GM21515 (cell line): Measurements from ENCODE around the gene SKOR1.

ENCODE experiments used
- ATAC-seq: cut with Tn5 transposase; IDR thresholded peaks from one replicate; pipeline ENCODE4 v1.9.1; 2021; ENCODE audit not compliant: unreplicated experiment

The SKOR1 gene, protein sequence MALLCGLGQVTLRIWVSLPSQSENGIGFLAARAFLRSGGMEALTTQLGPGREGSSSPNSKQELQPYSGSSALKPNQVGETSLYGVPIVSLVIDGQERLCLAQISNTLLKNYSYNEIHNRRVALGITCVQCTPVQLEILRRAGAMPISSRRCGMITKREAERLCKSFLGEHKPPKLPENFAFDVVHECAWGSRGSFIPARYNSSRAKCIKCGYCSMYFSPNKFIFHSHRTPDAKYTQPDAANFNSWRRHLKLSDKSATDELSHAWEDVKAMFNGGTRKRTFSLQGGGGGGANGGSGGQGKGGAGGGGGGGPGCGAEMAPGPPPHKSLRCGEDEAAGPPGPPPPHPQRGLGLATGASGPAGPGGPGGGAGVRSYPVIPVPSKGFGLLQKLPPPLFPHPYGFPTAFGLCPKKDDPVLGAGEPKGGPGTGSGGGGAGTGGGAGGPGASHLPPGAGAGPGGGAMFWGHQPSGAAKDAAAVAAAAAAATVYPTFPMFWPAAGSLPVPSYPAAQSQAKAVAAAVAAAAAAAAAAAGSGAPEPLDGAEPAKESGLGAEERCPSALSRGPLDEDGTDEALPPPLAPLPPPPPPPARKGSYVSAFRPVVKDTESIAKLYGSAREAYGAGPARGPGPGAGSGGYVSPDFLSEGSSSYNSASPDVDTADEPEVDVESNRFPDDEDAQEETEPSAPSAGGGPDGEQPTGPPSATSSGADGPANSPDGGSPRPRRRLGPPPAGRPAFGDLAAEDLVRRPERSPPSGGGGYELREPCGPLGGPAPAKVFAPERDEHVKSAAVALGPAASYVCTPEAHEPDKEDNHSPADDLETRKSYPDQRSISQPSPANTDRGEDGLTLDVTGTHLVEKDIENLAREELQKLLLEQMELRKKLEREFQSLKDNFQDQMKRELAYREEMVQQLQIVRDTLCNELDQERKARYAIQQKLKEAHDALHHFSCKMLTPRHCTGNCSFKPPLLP

DNA sequence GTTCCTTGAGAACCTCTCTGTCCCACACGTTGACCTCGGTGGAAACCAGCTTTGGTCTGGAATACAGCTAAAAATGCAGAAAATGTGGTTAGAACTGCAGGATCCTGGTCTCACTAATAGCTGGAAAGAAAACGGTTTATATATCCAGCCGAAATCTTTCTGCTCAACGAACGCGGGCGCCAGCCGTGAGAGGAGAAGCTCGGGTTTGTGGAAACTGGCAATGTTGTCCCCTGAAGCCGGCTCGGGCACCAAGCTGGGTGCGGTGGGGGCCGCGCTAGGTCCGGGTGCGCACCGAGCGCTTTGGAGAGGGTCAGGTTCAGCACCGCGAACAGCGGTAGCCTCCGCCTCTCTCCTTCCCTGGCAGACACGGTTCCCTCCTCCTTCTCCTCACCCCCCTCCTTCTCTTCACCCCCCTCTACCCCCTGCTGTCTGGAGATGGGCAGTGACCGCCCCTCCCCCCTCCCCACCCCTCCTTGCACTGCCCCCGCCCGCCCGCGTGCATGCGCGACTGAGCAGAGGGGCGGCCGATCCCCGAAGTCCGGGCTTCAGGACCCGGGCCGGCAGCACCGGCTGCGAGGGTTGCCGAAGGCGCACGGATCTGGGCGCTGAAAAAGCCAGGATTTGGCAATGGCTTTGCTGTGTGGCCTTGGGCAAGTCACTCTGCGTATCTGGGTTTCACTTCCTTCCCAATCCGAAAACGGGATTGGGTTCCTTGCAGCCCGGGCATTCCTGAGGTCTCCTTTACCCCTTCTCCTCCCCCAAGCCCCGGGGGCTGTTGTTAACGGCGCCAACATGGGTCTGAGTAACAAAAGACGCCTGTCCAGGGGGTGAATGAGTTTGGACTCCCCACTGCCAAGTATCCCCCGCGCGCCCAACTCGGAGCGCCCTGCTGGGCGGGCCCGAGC lies at the start of gene SKOR1:
TSS of gene SKOR1 (plus strand) at position 534 of the 905 bp plus-strand sequence. CDS start at position 628, 94 bp downstream.
- ATAC-seq, result no peak

DNA sequence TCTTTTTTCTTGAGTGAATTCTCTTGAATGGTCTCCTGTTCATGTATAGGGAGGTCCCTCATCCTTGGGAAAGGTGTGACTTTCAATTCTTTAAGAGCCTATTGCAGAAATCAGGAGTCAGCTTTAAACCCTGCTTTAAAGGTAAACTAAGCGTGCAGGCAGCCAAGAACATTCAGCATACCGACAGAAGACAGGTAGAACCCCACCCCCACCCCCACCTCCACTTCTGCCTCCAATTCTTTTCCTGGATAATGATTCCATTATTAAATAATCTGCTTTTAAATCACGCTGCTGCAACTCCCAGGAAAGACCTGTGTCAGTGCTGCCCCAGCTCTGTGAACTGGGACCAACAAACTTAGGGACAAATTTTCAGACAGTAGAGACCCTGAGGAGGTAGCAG lies 49.3 kb upstream of the SKOR1 start:
- no peak for ATAC-seq

DNA sequence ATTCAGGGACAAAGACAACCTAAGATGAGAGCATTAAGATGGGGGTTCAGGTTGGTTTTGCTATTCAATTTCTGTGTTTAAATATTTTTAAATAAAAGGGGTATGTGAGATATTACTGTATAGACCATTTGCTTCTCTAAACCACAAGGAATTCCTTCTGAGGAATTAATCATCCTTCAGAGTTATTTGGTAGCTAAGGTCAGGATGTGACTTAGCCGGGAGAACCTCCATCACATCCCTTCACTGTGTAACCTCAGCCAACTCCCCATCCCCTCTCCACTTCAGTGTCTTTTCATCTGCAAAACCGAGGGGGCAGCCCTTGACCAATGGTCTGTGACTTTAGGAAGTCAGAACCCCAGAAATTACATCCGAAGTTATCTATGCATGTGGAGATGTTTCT lies 48.7 kb upstream of the SKOR1 start:
- no peak for ATAC-seq

DNA sequence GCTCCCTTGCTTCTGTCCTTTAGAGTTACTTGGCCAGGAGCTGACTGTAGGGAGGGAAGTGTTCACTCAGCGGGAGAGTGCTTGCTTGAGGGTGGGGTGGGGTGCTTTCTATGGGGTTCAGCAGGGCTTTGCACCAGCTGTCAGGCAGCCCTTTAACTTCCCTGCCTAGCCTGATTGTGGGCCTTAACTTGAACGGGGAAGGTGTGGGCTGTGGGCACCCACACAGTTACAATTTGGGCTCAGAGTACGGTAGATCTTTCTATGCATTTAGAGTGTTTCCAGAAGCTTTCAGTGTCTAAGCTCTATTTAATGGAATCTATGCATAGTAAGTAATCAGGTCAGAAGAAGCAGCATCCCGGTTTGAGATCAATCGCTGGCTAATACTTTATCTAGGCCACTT lies 48.2 kb upstream of the SKOR1 start:
- no peak for ATAC-seq

DNA sequence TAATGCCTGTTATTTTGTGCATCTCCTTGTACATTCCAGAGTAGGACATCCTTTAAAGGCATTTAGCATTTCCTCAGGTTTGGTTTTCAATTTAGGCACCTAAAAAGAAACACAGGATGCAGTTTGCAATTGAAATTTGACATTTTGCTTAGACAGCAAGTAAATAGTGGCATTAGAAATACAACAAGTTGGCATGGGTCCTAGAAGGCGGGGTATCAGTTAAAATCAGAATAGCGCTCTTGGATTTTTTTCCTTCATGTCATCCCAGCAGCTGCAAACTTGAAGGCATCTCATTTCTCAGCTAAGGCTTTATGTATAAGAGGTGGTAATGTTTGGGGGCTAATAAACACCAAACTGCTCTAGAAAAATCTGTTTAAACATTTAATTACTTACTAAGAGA lies 47.5 kb upstream of the SKOR1 start:
- ATAC-seq, result no peak

DNA sequence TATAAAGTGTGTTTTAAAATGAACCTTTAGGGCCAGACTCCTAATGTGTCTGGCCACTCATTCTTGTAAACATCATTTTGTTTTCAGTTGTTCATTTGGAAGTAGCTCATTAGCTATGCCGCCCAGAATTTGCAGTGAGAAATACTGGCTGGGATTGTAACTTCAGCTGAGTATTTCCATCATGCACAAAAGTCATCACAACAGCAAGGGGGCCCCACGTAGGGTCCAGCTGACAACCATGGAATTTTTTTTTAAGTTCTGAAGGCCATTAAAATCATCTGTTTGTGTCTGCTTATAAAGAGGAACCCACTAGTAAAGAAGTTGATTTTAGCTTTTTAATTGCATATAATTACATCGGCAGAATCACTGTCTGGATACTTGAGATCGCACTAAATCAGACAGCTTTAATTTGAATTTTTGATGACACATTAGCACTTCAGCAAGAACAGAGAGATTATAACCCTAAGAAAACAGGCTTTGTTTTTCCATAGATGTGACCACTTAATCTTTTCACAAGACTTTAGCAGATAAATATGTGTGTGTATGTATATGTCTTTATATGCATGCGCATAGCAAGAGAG lies 46.3 kb upstream of the SKOR1 start:
- no peak for ATAC-seq

DNA sequence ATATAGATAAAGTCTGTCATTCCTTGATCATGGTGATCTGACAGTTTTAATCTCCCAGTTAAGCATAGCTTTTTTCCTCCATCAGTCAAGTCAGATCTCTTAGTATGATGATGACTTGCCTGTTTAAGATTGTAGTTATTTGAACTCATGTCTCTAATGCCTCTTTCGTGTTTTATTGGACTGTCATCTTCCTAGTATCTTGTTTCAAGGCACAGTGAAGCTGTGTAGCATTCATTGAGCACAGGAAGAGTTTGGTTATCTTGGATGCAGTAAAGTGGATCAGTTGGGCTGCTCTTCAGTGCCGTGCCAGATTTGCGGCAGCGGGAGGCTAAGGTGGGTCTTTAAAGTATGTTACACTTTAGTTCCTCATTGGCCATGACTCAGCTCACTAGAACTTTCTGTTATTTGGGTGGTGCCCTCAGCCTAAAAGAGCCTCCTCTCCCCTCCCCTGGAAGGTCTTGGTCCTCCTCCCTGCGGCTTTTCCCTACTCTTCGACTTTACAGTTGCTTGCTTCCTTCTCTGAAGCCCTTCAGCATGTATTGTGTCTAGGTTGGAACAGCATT lies 45.7 kb upstream of the SKOR1 start:
- ATAC-seq, result no peak

DNA sequence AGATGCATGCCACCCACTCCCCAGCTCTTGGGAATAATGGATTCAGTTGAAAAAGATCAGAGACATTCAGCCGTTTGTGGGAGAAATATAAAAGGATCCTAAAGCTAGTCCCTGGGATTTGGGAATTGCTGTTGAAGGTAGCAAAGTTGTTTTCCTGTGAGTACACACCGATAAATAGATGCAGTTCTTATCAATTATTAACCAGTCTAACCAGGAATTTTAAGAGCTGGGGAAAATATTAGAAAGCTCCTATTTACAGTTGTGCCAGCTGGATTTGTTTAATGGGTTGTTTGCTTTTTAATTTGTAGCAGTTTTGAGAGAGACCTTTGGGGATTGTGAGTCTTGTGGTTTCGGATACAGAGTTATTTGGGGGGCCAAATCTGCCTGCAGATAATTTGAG lies 44.2 kb upstream of the SKOR1 start:
- no peak for ATAC-seq

DNA sequence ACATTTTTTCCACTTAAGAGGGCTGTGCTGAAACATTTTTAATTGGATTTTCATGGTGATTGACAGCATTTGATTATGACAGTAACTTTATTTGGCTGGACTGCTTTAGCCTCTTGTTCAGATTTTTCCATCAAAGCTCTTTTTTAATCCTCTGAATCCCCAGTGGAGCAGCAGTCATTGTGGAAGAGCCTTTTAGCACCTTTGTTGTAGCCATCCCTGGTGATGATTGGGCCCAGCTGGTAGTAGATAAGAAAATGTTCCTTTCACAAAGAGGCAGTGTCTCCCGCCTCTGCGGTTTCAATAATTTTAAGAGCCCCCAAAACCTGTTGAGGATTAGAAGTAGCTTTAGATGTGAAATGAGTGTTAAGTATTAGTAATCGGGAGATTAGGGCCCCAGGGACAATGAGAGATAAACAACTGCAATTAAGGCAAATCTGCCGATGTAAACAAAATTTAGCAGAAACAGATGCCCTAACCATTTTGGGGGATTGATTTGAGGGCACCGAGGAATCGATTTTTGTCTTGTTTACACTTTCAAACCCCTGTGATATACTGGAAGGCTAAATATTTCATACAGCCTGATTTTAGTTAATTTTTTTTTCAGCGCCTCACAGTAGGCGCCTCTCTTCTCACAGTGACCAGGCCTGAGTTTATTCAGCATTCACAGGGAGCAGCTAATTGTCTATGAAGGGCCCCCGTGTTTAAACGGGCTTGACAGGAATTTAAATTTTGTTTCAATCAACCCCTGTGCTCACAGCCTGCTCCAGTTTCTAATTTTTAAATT lies 43.2 kb upstream of the SKOR1 start:
- ATAC-seq, result no peak

DNA sequence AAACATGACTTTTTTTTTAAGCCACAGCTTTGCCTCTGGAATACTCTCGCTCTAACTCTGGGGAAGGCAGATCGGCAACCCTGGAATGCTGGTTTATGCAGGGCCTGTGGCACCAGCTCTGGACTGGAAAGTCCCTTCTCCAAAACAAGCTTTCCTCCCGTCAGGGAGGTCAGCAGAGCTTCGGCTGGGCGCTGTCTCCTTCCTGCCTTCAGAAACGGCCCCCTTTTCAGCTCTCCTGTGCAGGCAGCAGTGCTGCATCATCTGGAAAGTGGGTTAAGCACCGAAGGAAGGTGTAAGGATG lies 42.7 kb upstream of the SKOR1 start:
- ATAC-seq, result no peak

DNA sequence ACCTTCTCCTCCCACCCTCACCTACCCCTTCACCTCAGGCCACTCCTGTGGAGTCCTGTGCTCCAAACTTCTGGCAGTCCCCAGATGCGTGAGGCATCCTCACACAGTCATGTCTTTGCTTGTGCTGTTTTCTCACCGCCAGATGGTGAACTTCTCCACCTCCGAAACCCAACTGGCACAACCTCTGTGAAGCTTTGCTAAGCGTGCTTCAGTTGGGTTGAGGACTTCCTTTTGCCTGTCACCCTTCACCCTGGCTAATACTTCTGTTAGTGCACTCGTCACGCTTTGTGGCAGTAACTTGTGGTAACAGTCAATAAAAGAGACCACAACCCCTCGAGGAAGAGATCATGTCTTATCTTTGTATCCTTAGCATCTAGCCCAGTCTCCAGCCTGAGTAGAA lies 42.0 kb upstream of the SKOR1 start:
- ATAC-seq, result no peak

DNA sequence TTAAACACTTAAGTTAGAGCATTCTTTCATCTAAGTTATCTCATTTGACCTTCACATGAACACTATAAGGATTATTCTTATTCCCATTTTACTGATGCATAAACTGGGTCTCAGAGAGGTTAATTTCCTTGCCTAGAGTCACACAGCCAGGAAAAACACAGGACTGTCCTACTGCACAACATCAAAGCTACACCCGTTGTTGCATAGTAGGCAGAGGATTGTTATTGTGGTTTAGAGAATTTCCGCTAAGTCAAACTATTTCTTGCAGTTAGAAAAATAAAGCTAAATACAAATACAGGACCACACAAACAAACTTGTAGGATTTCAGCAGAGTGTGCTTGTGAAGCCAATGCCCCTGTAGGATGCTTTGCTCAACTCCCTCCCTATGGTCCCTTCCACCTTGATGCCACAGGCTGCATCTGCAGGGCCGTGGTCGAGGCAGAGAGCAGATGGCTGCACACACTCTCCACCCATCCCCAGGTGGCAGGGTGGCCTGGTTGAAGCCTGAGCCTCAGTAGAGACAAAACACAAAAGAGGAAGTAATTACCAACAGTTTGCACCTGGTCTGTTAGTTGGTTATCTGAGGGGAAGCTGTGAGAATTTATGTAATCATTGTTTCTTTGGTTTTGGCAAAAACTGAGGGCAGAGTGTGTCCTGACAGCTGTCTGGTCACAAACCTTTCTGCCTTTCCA lies 41.1 kb upstream of the SKOR1 start:
- peak; percentile 86 for ATAC-seq

DNA sequence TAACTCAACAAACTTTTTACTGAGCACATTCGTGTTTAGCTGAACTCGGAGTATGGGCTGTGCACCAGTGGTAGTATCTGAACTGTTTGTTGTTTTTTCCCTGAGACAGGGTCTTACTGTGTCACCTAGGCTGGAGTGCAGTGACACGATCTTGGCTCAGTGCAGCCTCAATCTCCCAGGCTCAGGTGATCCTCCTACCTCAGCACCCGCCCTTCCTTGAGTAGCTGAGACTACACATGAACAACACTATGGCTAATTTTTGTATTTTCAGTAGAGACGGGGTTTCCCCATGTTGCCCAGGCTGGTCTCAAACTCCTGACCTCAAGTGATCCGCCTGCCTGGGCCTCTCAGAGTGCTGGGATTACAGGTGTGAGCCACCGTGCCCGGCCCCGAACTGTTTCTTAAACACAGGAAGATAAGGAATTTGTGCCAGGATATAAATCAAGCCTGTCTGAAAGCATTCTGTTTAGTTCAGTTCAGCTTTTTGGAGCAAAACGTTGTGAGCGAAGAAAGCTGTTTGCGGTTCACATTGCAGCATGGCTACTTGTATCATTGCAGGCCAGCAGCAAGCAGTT lies 40.4 kb upstream of the SKOR1 start:
- peak; percentile 15 for ATAC-seq

DNA sequence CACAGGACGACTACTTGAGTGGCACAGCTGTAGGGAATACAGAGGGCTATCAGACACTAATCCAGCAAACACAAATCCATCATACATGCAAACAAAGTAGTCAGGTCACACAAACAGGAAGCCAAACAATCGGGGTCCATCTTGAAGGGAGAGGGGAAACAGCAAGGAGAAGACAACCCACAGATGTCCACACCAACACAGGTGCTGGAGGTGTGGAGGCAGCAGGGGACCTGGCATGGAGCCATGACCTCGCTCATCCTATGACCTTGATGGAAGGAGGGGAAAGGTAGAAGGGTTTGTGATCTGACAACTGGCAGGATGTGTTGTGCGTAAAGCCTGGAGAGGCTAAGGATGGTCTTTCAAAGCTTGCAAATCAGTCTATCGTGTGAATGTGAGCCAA lies 39.9 kb upstream of the SKOR1 start:
- no peak for ATAC-seq

DNA sequence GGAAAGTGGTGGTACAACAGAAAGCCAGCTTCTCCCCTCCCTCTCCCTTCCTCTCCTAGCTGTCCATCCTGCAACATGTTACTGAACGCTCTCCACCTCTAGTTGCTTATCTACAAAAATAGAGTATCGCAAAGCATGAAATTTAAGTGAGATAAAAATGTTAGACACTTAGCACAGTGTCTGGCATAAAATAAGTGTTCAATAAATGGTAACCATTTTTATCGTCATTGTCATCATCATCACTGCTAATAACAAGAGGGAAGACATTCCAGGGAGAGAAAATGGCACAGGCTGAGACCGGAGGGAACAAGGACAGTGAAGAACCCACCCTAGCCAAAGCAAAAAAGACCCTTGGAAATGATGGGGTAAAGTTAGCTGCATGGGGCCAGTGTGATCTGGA lies 38.7 kb upstream of the SKOR1 start:
- no peak for ATAC-seq

DNA sequence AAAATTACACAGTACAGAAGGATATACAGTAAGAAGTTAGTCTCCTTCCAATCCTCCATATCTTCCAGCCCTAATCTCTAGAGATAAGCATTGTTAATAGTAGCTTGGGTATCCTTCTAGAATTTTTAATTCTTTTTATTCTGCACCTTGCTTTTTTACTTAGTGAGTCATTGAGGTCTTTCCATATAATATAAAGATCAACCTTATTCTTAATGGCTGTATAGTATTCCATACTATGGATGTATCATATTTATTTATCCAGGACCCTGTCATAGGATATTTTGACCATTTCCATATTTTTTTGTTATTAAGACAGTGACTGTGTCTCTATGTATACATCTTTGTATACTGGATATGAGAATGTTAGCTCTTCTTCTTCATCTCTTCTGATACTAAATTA lies 36.3 kb upstream of the SKOR1 start:
- ATAC-seq, result no peak

DNA sequence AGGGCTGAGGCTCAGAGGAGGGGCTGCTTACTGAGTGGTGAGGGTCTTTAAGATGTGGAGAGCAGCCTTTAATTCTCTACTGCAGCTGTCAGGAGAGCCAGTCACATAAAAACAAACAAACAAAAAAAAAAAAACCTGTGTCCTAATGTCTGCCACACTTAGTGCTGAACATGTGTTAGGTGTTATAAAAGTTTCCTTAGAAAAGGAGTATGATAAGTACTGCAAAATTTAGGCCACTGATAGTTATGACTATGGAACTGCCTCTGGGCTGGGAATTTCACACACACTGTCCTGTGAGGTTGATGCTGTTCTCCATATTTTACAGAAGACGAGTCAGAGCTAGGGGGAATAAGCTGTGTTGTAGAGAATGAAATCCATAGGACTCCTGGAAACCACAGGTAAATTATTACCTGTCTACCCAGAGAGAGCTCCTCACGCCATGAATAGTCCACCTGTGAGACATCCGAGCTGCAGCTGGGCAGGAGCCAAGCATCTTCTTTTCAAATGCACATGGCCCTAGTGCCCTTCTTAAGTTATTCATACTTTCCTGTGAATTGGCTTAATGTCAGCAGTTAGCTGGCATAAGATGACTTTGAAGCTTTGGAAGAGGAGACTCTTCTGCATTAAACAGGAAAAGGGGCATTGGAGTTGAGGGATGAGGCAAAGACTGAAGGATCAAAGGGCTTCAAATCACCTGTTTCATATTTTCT lies 34.5 kb upstream of the SKOR1 start:
- ATAC-seq, result no peak

DNA sequence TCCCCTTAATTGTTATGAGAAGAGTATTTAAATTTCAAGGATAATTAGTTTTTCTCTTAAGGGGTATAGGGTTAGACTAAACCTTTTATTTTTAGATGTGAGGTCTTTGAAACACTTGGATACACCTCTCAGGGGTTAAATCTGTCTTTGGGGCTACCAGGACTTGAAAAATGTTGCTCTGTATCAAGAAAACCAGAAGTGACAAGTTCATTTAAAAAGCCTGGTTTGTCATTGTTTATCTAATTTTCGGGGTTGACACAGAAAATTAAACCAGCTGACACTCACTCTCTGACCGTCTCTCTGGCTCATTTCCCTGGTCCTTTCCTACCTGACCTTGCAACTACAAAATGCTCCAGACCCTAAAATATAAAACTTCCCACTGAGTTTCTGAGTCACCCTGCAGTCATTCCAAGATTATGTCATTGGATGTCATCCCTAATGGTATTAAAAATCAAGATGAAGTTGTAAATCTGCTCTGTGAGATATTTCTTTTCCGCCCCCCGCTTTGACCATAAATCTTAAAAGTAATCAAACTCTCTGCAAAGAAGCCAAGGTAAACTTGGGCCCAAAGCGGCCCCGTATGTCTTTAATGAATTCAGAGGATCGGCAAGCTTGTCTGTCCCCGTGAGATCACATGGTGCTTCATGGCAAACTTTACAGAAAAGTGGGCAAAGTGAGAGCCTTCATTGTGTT lies 32.9 kb upstream of the SKOR1 start:
- ATAC-seq, result no peak
